BJ (cell line): ENCODE measurements around the gene MAML2. TPM values are rescaled to one million over a fixed set of nuclear protein-coding genes. Genes with fewer than 3 reads are reported as not detected.

ENCODE experiments used
- CTCF ChIA-PET: fragments of 350-600 bp; formaldehyde crosslinking; extraction: SDS; loops from one replicate; lab custom pipeline; 2021; ENCODE audit warnings: antibody characterized with exemption, inconsistent platforms; lab: Yijun Ruan, JAX
- POLR2A ChIA-PET: fragments of 300-600 bp; sonication (Branson Sonifier 250); formaldehyde crosslinking; extraction: SDS; loops from one replicate; lab custom pipeline; 2021; ENCODE audit warnings: antibody characterized with exemption; lab: Charles Lee
- DNase-seq: peaks from one replicate; pipeline ENCODE4 v3.0.0-alpha.2; 2011; ENCODE audit warnings: low read depth
- H3K27me3 ChIP-seq: 2 replicates; pipeline ENCODE4 v1.6.0; 2011; ENCODE audit warnings: low read length; ENCODE audit not compliant: control insufficient read depth, insufficient read depth
- H3K36me3 ChIP-seq: 2 replicates; pipeline ENCODE4 v1.5.1; 2011; ENCODE audit warnings: low read length; ENCODE audit not compliant: control insufficient read depth, insufficient read depth
- H3K4me3 ChIP-seq: 2 replicates; pipeline ENCODE4 v1.5.1; 2011; ENCODE audit warnings: low read depth, mild to moderate bottlenecking, control low read depth, low read length
- CTCF ChIP-seq: IDR thresholded peaks from 2 replicates; pipeline ENCODE4 v1.5.1; 2011; ENCODE audit warnings: low read depth, mild to moderate bottlenecking, control low read depth, inconsistent platforms, low read length, moderate library complexity; ENCODE audit not compliant: insufficient read depth
- polyA plus RNA-seq: library from polyadenylated mRNA; depleted of rRNA; stranded (reverse); fragments of >200 nt; gene quantifications from 2 replicates; pipeline ENCODE4 v1.2.3, GENCODE V29; 2011

MAML2 gene
- polyA plus RNA-seq, 1 experiment: 22.0 TPM

- ChIA-PET CTCF (interaction anchor here (0.6 to 1.5 kb wide), 3 partner anchors 10 to 281 kb away, joined by 3 to 6 read pairs (median 4); partner anchors contain the start of gene MAML2), POLR2A (no interaction called here)
- no peak for TF ChIP-seq CTCF
- Histone ChIP-seq H3K36me3 (no peaks in the 10 kb centered on the region), H3K27me3 (no peaks in the 10 kb centered on the region), H3K4me3 (no peak overlapping the region)
- no peak for DNase-seq
Measured at GRCh38 chr11:96062134-96062533, 280.9 kb downstream of the MAML2 start.

GRCh38 chr11:96061730-96062129 is 281.3 kb downstream of the MAML2 start:
- TF ChIP-seq CTCF: no peak
- no peak for DNase-seq
- Histone ChIP-seq H3K4me3 (no peak overlapping the region), H3K27me3 (no peaks in the 10 kb centered on the region), H3K36me3 (no peaks in the 10 kb centered on the region)
- CTCF ChIA-PET: interaction anchor here (1.0 to 1.5 kb wide), 2 partner anchors 11 to 282 kb away, joined by 4 to 6 read pairs; partner anchors contain the start of gene MAML2
- POLR2A ChIA-PET: no interaction called here

GRCh38 chr11:96061069-96061468 is 281.9 kb downstream of the MAML2 start:
- TF ChIP-seq CTCF: no peak
- Histone ChIP-seq H3K4me3 (no peak overlapping the region), H3K36me3 (no peaks in the 10 kb centered on the region), H3K27me3 (no peaks in the 10 kb centered on the region)
- CTCF ChIA-PET: interaction anchor here (0.6 kb wide), 1 partner anchor 14 kb away, joined by 3 read pairs; no protein-coding TSS in a partner anchor
- no peak for DNase-seq
- POLR2A ChIA-PET: no interaction called here

GRCh38 chr11:96057502-96057901 is 285.5 kb downstream of the MAML2 start:
- ChIA-PET POLR2A (no interaction called here), CTCF (interaction anchor here (1.5 kb wide), 1 partner anchor 286 kb away, joined by 6 read pairs; the partner anchor contains the start of gene MAML2)
- Histone ChIP-seq H3K27me3 (no peaks in the 10 kb centered on the region), H3K4me3 (no peak overlapping the region), H3K36me3 (no peaks in the 10 kb centered on the region)
- no peak for DNase-seq
- TF ChIP-seq CTCF: no peak

GRCh38 chr11:96056576-96056975 is 286.4 kb downstream of the MAML2 start:
- Histone ChIP-seq H3K36me3 (no peaks in the 10 kb centered on the region), H3K27me3 (no peaks in the 10 kb centered on the region), H3K4me3 (no peak overlapping the region)
- DNase-seq: no peak
- POLR2A ChIA-PET: interaction anchor here (0.6 to 1.2 kb wide), 2 partner anchors 57 to 99 kb away, joined by 3 to 4 read pairs; no protein-coding TSS in a partner anchor
- CTCF ChIA-PET: interaction anchor here (1.8 to 3.5 kb wide), 4 partner anchors 10 to 285 kb away, joined by 5 to 46 read pairs (median 8); partner anchors contain the start of gene MAML2
- no peak for TF ChIP-seq CTCF
